Activated CD8-positive, alpha-beta memory T cell treated with anti-CD3 and anti-CD28 coated beads for 24 hours (primary cell): ENCODE results near the gene GRK4.
"Not testable (repeated sequence)": the region's sequence is repeated elsewhere in the genome, so short reads cannot be mapped to it uniquely, and the experiment has no call there.

Experiments
- DNase-seq: peaks from one replicate; pipeline ENCODE4 v3.0.0-alpha.2; 2020

The GRK4 gene

GRCh38 chr4:2963175-2963965 is at the start of gene GRK4, which contains the start of gene NOP14:
Gene GRK4 (plus strand): TSS chr4:2963571. CDS start chr4:2964071, 500 bp downstream.
Gene NOP14 (minus strand): TSS chr4:2963406. CDS start chr4:2963319, 87 bp downstream.
- DNase-seq, result peak; percentile 97

GRCh38 chr4:2914256-2915126 is 48.9 kb upstream of the GRK4 start:
- no peak for DNase-seq

GRCh38 chr4:2915789-2916188 is 47.6 kb upstream of the GRK4 start:
- no peak for DNase-seq

- DNase-seq, result not testable (repeated sequence)
Observed at GRCh38 chr4:2916696-2917095, 46.7 kb upstream of the GRK4 start.

GRCh38 chr4:2918300-2918699 is 45.1 kb upstream of the GRK4 start:
- not testable (repeated sequence) for DNase-seq

- DNase-seq, result not testable (repeated sequence)
Observed at GRCh38 chr4:2918714-2919113, 44.7 kb upstream of the GRK4 start.

GRCh38 chr4:2922453-2923101 is 40.8 kb upstream of the GRK4 start:
- DNase-seq, result not testable (repeated sequence)

GRCh38 chr4:2923141-2923551 is 40.2 kb upstream of the GRK4 start:
- DNase-seq, result no peak

GRCh38 chr4:2923668-2924173 is 39.6 kb upstream of the GRK4 start:
- DNase-seq, result no peak

- DNase-seq, result no peak
Observed at GRCh38 chr4:2924286-2924685, 39.1 kb upstream of the GRK4 start.

GRCh38 chr4:2924765-2925301 is 38.5 kb upstream of the GRK4 start:
- no peak for DNase-seq

- no peak for DNase-seq
Observed at GRCh38 chr4:2925496-2925895, 37.9 kb upstream of the GRK4 start.

- peak; percentile 48 for DNase-seq
Observed at GRCh38 chr4:2925931-2926860, 37.2 kb upstream of the GRK4 start.

GRCh38 chr4:2927016-2927695 is 36.2 kb upstream of the GRK4 start:
- DNase-seq, result no peak

- DNase-seq, result no peak
Observed at GRCh38 chr4:2927696-2928075, 35.7 kb upstream of the GRK4 start.

GRCh38 chr4:2928242-2929176 is 34.9 kb upstream of the GRK4 start:
- DNase-seq, result peak; percentile 49

- no peak for DNase-seq
Observed at GRCh38 chr4:2929469-2929868, 33.9 kb upstream of the GRK4 start.

GRCh38 chr4:2930135-2930757 is 33.1 kb upstream of the GRK4 start:
- DNase-seq, result peak; percentile 54

- no peak for DNase-seq
Observed at GRCh38 chr4:2930758-2931511, 32.4 kb upstream of the GRK4 start.
